Activated T-helper 9 cell treated with anti-CD3 and anti-CD28 coated beads, Interleukin-2, amount 50 U/mL, for 16 hours (primary cell): ENCODE data around the gene FAM240A.
"Not testable (repeated sequence)": the region's sequence is repeated elsewhere in the genome, so short reads cannot be mapped to it uniquely, and the experiment has no call there.

Experiments
- DNase-seq: peaks from one replicate; pipeline ENCODE4 v3.0.0-alpha.2; 2020; ENCODE audit warnings: low read depth

Gene FAM240A

GRCh38 chr3:46612324-46612723, at the start of gene FAM240A:
TSS of gene FAM240A (plus strand) at chr3:46612525. CDS start at chr3:46612684, 159 bp downstream.
- no peak for DNase-seq

- DNase-seq = no peak
Measured at GRCh38 chr3:46564190-46565021, 47.9 kb upstream of the FAM240A start.

GRCh38 chr3:46565077-46565476, 47.2 kb upstream of the FAM240A start:
- DNase-seq = no peak

- DNase-seq = no peak
Measured at GRCh38 chr3:46565607-46566039, 46.7 kb upstream of the FAM240A start.

- no peak for DNase-seq
Measured at GRCh38 chr3:46566040-46566641, 46.2 kb upstream of the FAM240A start, which contains the start of gene LRRC2. TSS of gene LRRC2 (minus strand) at chr3:46566302. CDS start at chr3:46551591, 14,711 bp downstream.

GRCh38 chr3:46571684-46572083, 40.6 kb upstream of the FAM240A start:
- no peak for DNase-seq

- DNase-seq = no peak
Measured at GRCh38 chr3:46573701-46574100, 38.6 kb upstream of the FAM240A start.

GRCh38 chr3:46574243-46574646, 38.1 kb upstream of the FAM240A start:
- DNase-seq = no peak

GRCh38 chr3:46574881-46575576, 37.3 kb upstream of the FAM240A start:
- no peak for DNase-seq

- DNase-seq = no peak
Measured at GRCh38 chr3:46575577-46576222, 36.6 kb upstream of the FAM240A start.

- no peak for DNase-seq
Measured at GRCh38 chr3:46576386-46576785, 35.9 kb upstream of the FAM240A start.

GRCh38 chr3:46576879-46577278, 35.4 kb upstream of the FAM240A start:
- DNase-seq = no peak

GRCh38 chr3:46577580-46578249, 34.6 kb upstream of the FAM240A start:
- DNase-seq = not testable (repeated sequence)

- DNase-seq = no peak
Measured at GRCh38 chr3:46578973-46579755, 33.2 kb upstream of the FAM240A start.

GRCh38 chr3:46579756-46580286, 32.5 kb upstream of the FAM240A start:
- DNase-seq = no peak

GRCh38 chr3:46580675-46581074, 31.6 kb upstream of the FAM240A start:
- no peak for DNase-seq

GRCh38 chr3:46584598-46585467, 27.5 kb upstream of the FAM240A start:
- no peak for DNase-seq

- no peak for DNase-seq
Measured at GRCh38 chr3:46585799-46586693, 26.3 kb upstream of the FAM240A start.
